ENCODE data around the gene OR5F1. TPM values are rescaled to one million over a fixed set of nuclear protein-coding genes. Genes with fewer than 3 reads are reported as not detected.

Gene OR5F1
- total RNA-seq, 1 experiment from 2014 or later, result not detected

DNA sequence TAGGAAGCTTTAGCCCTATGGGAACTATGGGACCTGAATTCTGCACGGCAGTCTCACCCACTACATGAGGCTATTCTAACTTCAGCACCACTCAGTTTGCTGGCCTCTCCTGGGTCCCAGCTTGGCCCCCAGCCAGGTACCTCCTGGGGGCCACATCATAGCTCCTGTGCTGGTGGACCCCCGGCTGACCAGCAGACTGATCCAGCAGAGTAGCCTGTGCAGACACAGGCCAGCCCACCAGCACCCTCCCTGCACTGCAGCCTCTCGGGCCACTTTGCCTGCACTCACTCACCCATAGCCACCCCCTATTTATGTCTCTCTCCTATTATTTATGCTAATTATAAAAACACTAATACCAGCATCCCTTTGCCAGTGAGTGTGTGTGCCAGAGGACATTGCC, 23.5 kb downstream of the OR5F1 start:
- TF ChIP-seq, protein P1, sequence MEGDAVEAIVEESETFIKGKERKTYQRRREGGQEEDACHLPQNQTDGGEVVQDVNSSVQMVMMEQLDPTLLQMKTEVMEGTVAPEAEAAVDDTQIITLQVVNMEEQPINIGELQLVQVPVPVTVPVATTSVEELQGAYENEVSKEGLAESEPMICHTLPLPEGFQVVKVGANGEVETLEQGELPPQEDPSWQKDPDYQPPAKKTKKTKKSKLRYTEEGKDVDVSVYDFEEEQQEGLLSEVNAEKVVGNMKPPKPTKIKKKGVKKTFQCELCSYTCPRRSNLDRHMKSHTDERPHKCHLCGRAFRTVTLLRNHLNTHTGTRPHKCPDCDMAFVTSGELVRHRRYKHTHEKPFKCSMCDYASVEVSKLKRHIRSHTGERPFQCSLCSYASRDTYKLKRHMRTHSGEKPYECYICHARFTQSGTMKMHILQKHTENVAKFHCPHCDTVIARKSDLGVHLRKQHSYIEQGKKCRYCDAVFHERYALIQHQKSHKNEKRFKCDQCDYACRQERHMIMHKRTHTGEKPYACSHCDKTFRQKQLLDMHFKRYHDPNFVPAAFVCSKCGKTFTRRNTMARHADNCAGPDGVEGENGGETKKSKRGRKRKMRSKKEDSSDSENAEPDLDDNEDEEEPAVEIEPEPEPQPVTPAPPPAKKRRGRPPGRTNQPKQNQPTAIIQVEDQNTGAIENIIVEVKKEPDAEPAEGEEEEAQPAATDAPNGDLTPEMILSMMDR (IDR thresholded peaks at IDR 0.05; ENCODE audit: unreplicated experiment), result no peak
- peaks cover 34% of the 10 kb centered on the region for H3K9me3 Mint-ChIP-seq (ENCODE audit: unreplicated experiment)
- no peaks in the 10 kb centered on the region for H3K27me3 Mint-ChIP-seq (ENCODE audit: insufficient read depth, unreplicated experiment)
- no peak overlapping the region for H3K27ac Mint-ChIP-seq (ENCODE audit: low read depth, unreplicated experiment)
- intact Hi-C loops (cut with micrococcal nuclease), result no loop called here
- CTCF ChIA-PET, result no interaction called here
- POLR2A ChIA-PET, result interaction anchor here (0.6 kb wide), 1 partner anchor 14 kb away, joined by 3 read pairs; no protein-coding TSS in a partner anchor
- no peaks in the 10 kb centered on the region for H3K36me3 Mint-ChIP-seq (ENCODE audit: insufficient read depth, unreplicated experiment)
- BruUV-seq (replicated peaks), result no TSS peak
- no peaks in the 10 kb centered on the region for H3K4me1 Mint-ChIP-seq (ENCODE audit: insufficient read depth, unreplicated experiment)
- DNase-seq (ENCODE audit: unreplicated experiment), result no peak
- no peak overlapping the region for H3K4me3 Mint-ChIP-seq (ENCODE audit: unreplicated experiment)

DNA sequence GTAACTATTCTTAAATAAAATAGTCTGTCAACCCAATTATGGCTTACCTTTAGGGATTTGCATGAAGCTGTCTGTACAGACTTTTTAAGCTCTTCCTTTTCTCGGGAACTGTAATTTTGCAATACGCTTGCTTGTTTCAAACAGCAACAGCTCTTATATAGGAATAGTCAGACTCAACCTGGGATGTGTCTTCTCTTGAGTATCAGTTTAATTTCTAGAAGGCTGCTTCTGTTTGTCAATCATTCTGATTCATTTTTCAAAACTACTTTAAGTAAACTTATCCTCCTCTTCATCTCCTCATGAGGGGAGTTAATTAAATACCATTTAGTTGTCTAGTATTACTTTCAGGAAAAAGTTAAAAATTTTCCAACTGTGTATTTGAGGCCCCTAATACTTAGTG, 24.6 kb downstream of the OR5F1 start, which contains the start of gene OR10AG1:
OR10AG1 (minus strand) TSS at position 101 of the 400 bp plus-strand sequence; CDS start at position 63, 38 bp downstream.
- no TSS peak for BruUV-seq (replicated peaks)
- Mint-ChIP-seq H3K27me3 (ENCODE audit: insufficient read depth, unreplicated experiment) (no peaks in the 10 kb centered on the region), H3K9me3 (ENCODE audit: unreplicated experiment) (peaks cover 34% of the 10 kb centered on the region), H3K4me1 (ENCODE audit: insufficient read depth, unreplicated experiment) (no peaks in the 10 kb centered on the region), H3K27ac (ENCODE audit: low read depth, unreplicated experiment) (no peak within 1 kb of the TSS), H3K36me3 (ENCODE audit: insufficient read depth, unreplicated experiment) (no peaks in the 10 kb centered on the region), H3K4me3 (ENCODE audit: unreplicated experiment) (no peak within 1 kb of the TSS)
- no peak for DNase-seq (ENCODE audit: unreplicated experiment)
- intact Hi-C loops (cut with micrococcal nuclease), result no loop called here
- TF ChIP-seq, protein P1 (IDR thresholded peaks at IDR 0.05; ENCODE audit: unreplicated experiment), result no peak
- CTCF ChIA-PET, result no interaction called here
- POLR2A ChIA-PET, result interaction anchor here (0.9 kb wide), 1 partner anchor 12 kb away, joined by 3 read pairs; no protein-coding TSS in a partner anchor

DNA sequence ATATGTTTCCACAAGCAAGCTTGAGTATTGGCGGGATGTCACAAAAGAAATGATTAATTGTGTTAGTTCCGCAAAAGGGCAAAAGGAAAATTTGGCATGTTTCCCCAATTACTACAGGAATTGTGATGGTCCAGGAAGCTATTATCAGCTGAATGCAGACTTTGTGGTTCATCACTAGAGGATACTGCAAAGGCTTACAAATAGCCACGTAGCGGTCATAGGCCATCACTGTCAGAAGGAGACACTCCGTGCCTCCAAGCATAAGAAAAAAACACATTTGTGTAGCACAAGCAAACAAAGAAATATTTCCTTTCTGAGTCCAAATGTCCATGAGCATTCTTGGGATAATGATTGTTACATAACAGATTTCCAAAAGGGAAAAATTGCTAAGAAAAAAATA, 26.5 kb downstream of the OR5F1 start:
- no peak for DNase-seq (ENCODE audit: unreplicated experiment)
- POLR2A ChIA-PET, result no interaction called here
- intact Hi-C loops (cut with micrococcal nuclease), result no loop called here
- Mint-ChIP-seq H3K4me1 (ENCODE audit: insufficient read depth, unreplicated experiment) (no peaks in the 10 kb centered on the region), H3K9me3 (ENCODE audit: unreplicated experiment) (peaks cover 37% of the 10 kb centered on the region), H3K36me3 (ENCODE audit: insufficient read depth, unreplicated experiment) (no peaks in the 10 kb centered on the region), H3K4me3 (ENCODE audit: unreplicated experiment) (no peak overlapping the region), H3K27ac (ENCODE audit: low read depth, unreplicated experiment) (no peak overlapping the region), H3K27me3 (ENCODE audit: insufficient read depth, unreplicated experiment) (no peaks in the 10 kb centered on the region)
- no TSS peak for BruUV-seq (replicated peaks)
- CTCF ChIA-PET, result interaction anchor here (0.5 to 0.7 kb wide), 2 partner anchors 25 to 116 kb away, joined by 3 read pairs; no protein-coding TSS in a partner anchor
- TF ChIP-seq, protein P1 (IDR thresholded peaks at IDR 0.05; ENCODE audit: unreplicated experiment), result no peak

DNA sequence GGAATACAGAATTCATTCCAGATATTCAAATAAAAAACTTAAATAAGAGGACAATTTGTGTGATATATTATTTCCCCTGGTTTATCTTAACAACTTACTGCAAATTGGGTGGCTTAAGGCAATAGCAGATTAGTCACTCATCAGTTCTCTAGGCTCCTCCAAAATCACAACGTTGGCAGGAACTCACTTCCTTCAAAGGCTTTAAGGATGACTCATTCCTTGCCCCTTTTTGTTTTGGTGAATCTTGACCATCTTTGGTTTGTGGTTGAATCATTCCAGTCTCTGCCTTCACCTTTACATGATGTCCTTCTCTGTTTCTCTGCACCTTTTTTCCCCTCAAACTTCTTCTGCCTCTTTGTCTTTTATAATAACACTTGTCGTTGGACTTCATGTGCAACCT, 28.0 kb downstream of the OR5F1 start:
- BruUV-seq (replicated peaks), result no TSS peak
- no peak overlapping the region for H3K4me3 Mint-ChIP-seq (ENCODE audit: unreplicated experiment)
- no peak overlapping the region for H3K27ac Mint-ChIP-seq (ENCODE audit: low read depth, unreplicated experiment)
- no peaks in the 10 kb centered on the region for H3K27me3 Mint-ChIP-seq (ENCODE audit: insufficient read depth, unreplicated experiment)
- H3K4me1 Mint-ChIP-seq (ENCODE audit: insufficient read depth, unreplicated experiment), result no peaks in the 10 kb centered on the region
- ChIA-PET POLR2A (no interaction called here), CTCF (no interaction called here)
- no peak for DNase-seq (ENCODE audit: unreplicated experiment)
- H3K9me3 Mint-ChIP-seq (ENCODE audit: unreplicated experiment), result peaks cover 41% of the 10 kb centered on the region
- TF ChIP-seq, protein P1 (IDR thresholded peaks at IDR 0.05; ENCODE audit: unreplicated experiment), result no peak
- no peaks in the 10 kb centered on the region for H3K36me3 Mint-ChIP-seq (ENCODE audit: insufficient read depth, unreplicated experiment)
- intact Hi-C loops (cut with micrococcal nuclease), result no loop called here

Data from MCF 10A (cell line).